Right lobe of liver (tissue), 6 donors: ENCODE measurements around the gene TRIM2. TPM values are rescaled to one million over a fixed set of nuclear protein-coding genes. Genes with fewer than 3 reads are reported as not detected.

Experiments used
- ATAC-seq, 4 donors: fragments of 200-7000 bp; cut with Tn5 transposase; one replicate each; pipeline ENCODE4 v1.9.1; 2020; ENCODE audit warnings: mild to moderate bottlenecking in 4 of 4, moderate library complexity in 4 of 4
- DNase-seq, 3 donors: peaks; one replicate each; pipeline ENCODE4 v3.0.0-alpha.2; 2020
- H3K27ac ChIP-seq, 3 donors: fragments of 200-600 bp; one replicate each; pipeline ENCODE4 v1.8.0; 2022
- H3K27me3 ChIP-seq, 2 donors: fragments of 200-600 bp; one replicate each; pipeline ENCODE4 v1.8.0; 2022
- H3K36me3 ChIP-seq, 4 donors: fragments of 200-600 bp; sonication (generic) in 1 of 4; one replicate each; pipeline versions ENCODE4 v1.5.1 to v1.8.0; 2017 to 2022; ENCODE audit warnings: control low read depth in 1 of 4
- H3K4me1 ChIP-seq, 4 donors: fragments of 200-600 bp; sonication (generic) in 1 of 4; one replicate each; pipeline versions ENCODE4 v1.5.1 to v1.8.0; 2017 to 2022; ENCODE audit warnings: control low read depth in 1 of 4
- H3K4me3 ChIP-seq, 3 donors: fragments of 200-600 bp; one replicate each; pipeline ENCODE4 v1.8.0; 2022
- H3K9me3 ChIP-seq, 4 donors: fragments of 200-600 bp; sonication (generic) in 1 of 4; one replicate each; pipeline versions ENCODE4 v1.5.1 to v1.8.0; 2017 to 2022; ENCODE audit warnings: control low read depth in 1 of 4
- POLR2A ChIP-seq: fragments of 450-650 bp; IDR thresholded peaks from one replicate; pipeline ENCODE4 v1.6.1; 2017; ENCODE audit warnings: antibody characterized with exemption, mild to moderate bottlenecking
- WGBS: methylation state at CpG from one replicate; pipeline ENCODE4 v1.1.6; 2018; ENCODE audit warnings: low coverage, low lambda C conversion rate; ENCODE audit not compliant: insufficient coverage; ENCODE audit errors: missing lambda C conversion rate; 5-methylcytosine and 5-hydroxymethylcytosine counted together
- intact Hi-C, 2 donors: fragments of 100-400 bp; cut with DNase I; formaldehyde crosslinking; loops; one replicate each; pipeline versions ENCODE4 v1.11.2 to v1.14.1; 2022
- total RNA-seq, 6 experiments: library from RNA; depleted of rRNA in 2 of 6; stranded (reverse); fragments of >200 nt in 2 of 6; fragmentation: NEBNext Ultra II Directional in 3 of 6; extraction: Animal tissue kit (Norgen Biotek cat#: 25700) in 3 of 6; gene quantifications; one replicate each; pipeline versions ENCODE4 v1.1.0 to v1.2.4, GENCODE V29; 2016 to 2023
- TF ChIP-seq, protein P1 (sequence below), 4 donors: fragments of 200-600 bp in 3 of 4; fragments of 450-650 bp in 1 of 4; IDR thresholded peaks; one replicate each; pipeline versions ENCODE4 v1.5.1 to v1.8.0; 2016 to 2022; ENCODE audit warnings: antibody characterized with exemption in 4 of 4, mild to moderate bottlenecking in 2 of 4
- donor health status: DM: no; HTN: yes; CAD: no.
- donor health status: DM: no; HTN: no; CAD: no.
- donor health status: DM: no; HTN: no; CAD: no.
- donor health status: DM: no; HTN: yes; CAD: no.
- donor health status: DM: no; HTN: yes; CAD: no.

The TRIM2 gene
- total RNA-seq, 6 experiments from 2014 or later: 8.9 to 17.5 (median 10.0) TPM

DNA sequence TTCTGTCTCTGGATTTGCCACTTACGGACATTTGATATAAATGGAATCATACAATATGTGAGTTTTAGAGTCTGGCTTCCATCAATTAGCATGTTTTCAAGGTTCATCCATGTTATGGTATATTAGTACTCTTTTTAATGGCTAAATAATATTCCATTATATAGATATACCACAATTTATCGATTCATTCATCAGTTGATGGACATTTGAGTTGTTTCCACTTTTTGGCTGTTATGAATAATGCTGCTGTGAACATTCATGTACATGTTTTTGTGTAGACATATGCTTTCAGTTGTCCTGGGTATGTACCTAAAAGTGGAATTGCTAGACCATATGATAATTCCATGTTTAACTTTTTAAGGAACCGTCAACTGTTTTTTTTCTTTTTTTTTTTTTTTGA lies 79.0 kb downstream of the TRIM2 start:
- Histone ChIP-seq H3K9me3 (no peaks in the 10 kb centered on the region), H3K4me1 (no peaks in the 10 kb centered on the region), H3K36me3 (peaks cover 0 to 2% (median 0%) of the 10 kb centered on the region in 4 donors), H3K4me3 (no peak overlapping the region), H3K27ac (no peak overlapping the region), H3K27me3 (no peaks in the 10 kb centered on the region)
- 98% methylated on average over 3 of the region's 3 CpGs for WGBS
- DNase-seq (no peak), ATAC-seq (no peak)
- intact Hi-C loops: no loop called here
- no peak for TF ChIP-seq POLR2A
- TF ChIP-seq, protein P1, sequence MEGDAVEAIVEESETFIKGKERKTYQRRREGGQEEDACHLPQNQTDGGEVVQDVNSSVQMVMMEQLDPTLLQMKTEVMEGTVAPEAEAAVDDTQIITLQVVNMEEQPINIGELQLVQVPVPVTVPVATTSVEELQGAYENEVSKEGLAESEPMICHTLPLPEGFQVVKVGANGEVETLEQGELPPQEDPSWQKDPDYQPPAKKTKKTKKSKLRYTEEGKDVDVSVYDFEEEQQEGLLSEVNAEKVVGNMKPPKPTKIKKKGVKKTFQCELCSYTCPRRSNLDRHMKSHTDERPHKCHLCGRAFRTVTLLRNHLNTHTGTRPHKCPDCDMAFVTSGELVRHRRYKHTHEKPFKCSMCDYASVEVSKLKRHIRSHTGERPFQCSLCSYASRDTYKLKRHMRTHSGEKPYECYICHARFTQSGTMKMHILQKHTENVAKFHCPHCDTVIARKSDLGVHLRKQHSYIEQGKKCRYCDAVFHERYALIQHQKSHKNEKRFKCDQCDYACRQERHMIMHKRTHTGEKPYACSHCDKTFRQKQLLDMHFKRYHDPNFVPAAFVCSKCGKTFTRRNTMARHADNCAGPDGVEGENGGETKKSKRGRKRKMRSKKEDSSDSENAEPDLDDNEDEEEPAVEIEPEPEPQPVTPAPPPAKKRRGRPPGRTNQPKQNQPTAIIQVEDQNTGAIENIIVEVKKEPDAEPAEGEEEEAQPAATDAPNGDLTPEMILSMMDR (IDR thresholded peaks at IDR 0.05): no peak

DNA sequence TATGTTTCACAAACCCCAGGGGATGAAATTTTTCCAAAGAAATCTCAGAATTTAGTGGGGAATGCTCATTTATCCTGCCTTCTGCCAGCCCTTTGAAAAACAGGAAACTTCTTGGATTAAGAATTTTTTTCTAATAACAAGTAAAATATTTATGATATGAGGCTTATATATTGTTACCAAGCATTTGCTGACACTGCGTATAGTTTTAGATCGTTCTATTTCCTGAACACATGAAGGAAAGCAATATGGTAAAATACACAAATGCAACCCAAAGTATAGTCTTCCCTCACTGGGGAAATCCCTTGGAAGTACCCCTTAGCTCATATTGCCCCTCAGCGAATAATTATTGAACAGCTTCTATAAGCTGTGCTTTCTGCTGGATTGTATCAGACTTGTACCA lies 85.9 kb downstream of the TRIM2 start:
- ATAC-seq (no peak), DNase-seq (no peak)
- H3K4me3 ChIP-seq: no peak overlapping the region
- intact Hi-C loops: no loop called here
- WGBS: 97% methylated on average over 3 of the region's 3 CpGs
- H3K27me3 ChIP-seq: no peaks in the 10 kb centered on the region
- no peaks in the 10 kb centered on the region for H3K4me1 ChIP-seq
- TF ChIP-seq POLR2A: no peak
- TF ChIP-seq, protein P1 (IDR thresholded peaks at IDR 0.05): no peak
- no peaks in the 10 kb centered on the region for H3K9me3 ChIP-seq
- H3K27ac ChIP-seq: no peak overlapping the region
- peaks cover 0 to 2% (median 0%) of the 10 kb centered on the region in 4 donors for H3K36me3 ChIP-seq

DNA sequence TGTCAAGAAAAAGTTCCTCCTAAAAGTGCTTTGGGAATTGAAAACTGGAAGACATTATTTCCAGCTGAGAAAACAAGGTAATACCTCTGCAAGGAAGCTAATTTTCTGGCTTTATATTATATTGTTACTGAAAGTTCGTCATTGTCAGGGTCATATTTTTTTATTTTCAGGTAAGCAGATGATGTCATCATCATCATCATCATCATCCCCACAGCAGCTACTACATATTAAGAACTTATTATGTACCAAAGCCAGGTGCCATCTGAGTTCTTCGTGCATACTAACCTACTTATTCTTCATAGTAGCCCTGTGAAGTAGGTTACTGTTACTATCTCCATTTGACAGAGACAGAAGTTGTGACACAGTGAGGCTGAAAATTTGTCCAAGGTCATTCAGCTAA lies 87.3 kb downstream of the TRIM2 start:
- H3K36me3 ChIP-seq: no peaks in the 10 kb centered on the region
- H3K4me3 ChIP-seq: no peak overlapping the region
- intact Hi-C loops: no loop called here
- no peaks in the 10 kb centered on the region for H3K4me1 ChIP-seq
- DNase-seq (no peak), ATAC-seq (no peak)
- H3K27ac ChIP-seq: no peak overlapping the region
- TF ChIP-seq, protein P1 (IDR thresholded peaks at IDR 0.05): no peak
- no peak for TF ChIP-seq POLR2A
- no peaks in the 10 kb centered on the region for H3K27me3 ChIP-seq
- H3K9me3 ChIP-seq: no peaks in the 10 kb centered on the region
- WGBS: 93% methylated on average over 2 of the region's 2 CpGs

DNA sequence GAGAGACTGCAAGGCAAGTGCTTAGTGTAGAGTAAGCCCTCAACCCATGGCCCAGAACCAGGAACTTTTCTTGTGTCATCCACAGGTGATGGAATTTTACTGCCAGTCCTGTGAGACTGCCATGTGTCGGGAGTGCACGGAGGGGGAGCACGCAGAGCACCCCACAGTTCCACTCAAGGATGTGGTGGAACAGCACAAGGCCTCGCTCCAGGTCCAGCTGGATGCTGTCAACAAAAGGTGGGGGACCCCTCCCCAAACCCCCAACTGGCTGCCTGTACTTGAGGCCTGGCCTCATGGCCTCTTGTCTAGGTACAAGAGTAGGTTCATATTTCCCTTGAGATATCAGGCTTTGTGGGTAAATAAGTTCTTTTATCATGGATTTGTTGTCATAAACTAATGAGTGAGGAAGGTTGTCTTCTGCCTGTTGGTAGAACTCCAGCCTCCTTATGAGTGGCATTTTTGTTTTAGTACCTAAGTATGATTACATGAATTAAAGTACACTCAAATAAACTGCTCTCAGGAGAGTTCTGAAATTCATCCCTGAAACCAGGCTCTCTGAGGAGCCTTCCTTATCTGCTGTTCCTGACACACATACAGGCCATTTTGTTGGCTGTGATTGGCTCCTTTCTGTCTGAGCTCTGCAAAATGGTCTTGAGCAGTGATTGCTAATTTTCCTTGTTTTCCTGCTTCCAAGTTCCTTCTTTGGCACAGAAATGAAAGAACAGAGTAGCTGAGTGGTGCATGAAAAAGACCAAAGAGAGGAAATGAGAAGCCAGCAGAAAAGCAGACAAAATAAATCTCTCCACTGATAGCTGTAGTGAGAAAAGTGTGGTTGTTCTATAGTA lies 88.9 kb downstream of the TRIM2 start:
- ATAC-seq (no peak), DNase-seq (no peak)
- Histone ChIP-seq H3K4me3 (no peak overlapping the region), H3K36me3 (no peaks in the 10 kb centered on the region), H3K27ac (no peak overlapping the region), H3K4me1 (no peaks in the 10 kb centered on the region), H3K9me3 (no peaks in the 10 kb centered on the region), H3K27me3 (no peaks in the 10 kb centered on the region)
- no CpG with 5 or more reads among the region's 4 CpGs for WGBS
- TF ChIP-seq, protein P1 (IDR thresholded peaks at IDR 0.05): no peak
- TF ChIP-seq POLR2A: no peak
- intact Hi-C loops: no loop called here
